ENCODE data around the gene MMP24.

DNA sequence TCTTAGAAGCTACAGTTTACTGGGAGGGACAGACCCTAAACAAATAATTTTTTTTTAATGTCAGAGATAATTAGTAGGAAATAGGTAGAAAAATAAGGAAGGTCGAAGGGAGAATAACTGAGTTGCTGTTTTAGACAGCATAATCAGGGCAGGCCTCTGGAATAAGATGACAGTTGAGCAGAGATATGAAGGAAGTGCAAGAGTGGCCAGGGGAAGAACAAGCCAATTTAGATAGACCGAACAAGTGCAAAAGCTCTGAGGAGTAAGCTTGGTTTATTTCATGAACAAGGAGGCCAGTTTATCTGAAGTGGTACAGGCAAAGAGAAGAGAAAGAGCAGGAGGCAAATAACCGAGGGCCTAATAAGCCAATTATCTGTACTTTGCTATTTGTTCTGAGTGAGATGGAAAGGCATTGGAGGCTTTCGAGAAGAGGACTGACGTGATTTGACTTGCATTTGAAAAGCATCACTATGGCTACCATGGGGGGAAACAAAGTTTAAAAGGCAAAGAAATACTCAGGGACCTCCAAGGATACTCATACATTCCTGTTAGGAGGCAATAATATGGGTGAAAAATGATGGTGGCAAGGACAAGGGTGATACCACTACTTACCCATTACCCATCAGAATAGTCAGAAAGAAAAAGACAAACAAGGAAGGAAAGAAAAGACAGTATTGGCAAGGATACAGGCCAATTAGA is 34.9 kb upstream of the MMP24 start:
- no peak for TF ChIP-seq POLR2AphosphoS5 (IDR thresholded peaks at IDR 0.05; ENCODE audit: low read depth)
- TF ChIP-seq, protein P1, sequence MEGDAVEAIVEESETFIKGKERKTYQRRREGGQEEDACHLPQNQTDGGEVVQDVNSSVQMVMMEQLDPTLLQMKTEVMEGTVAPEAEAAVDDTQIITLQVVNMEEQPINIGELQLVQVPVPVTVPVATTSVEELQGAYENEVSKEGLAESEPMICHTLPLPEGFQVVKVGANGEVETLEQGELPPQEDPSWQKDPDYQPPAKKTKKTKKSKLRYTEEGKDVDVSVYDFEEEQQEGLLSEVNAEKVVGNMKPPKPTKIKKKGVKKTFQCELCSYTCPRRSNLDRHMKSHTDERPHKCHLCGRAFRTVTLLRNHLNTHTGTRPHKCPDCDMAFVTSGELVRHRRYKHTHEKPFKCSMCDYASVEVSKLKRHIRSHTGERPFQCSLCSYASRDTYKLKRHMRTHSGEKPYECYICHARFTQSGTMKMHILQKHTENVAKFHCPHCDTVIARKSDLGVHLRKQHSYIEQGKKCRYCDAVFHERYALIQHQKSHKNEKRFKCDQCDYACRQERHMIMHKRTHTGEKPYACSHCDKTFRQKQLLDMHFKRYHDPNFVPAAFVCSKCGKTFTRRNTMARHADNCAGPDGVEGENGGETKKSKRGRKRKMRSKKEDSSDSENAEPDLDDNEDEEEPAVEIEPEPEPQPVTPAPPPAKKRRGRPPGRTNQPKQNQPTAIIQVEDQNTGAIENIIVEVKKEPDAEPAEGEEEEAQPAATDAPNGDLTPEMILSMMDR (conservative IDR thresholded peaks at IDR 0.05; ENCODE audit: low read depth in 2 of 2) = no peak

All from GM23338 (cell line).